ENCODE data around the gene CCL20.

Gene CCL20

DNA sequence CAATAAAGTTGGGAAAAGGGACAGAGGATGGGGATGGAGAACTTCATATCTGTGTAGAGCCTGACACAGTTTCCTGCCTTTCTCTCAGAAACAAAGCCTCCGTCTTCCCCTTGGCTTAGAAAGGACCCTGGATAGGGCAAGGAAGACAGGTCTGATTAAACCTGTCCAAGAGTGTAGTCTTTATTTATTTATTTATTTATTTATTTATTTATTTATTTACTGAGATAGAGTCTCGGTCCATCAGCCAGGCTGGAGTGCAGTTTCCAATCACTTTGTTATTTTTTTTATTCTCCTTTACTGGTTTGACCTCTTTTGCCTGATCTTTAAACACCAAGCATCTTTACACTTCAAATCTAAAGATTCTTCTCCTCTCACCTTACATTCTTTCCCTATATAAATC, 10.3 kb downstream of the CCL20 start:
- H3K4me3 ChIP-seq (ENCODE audit: low read depth, low read length), result no peak overlapping the region
- TF ChIP-seq CTCF (IDR thresholded peaks at IDR 0.05; ENCODE audit: low read depth, low read length), result no peak

DNA sequence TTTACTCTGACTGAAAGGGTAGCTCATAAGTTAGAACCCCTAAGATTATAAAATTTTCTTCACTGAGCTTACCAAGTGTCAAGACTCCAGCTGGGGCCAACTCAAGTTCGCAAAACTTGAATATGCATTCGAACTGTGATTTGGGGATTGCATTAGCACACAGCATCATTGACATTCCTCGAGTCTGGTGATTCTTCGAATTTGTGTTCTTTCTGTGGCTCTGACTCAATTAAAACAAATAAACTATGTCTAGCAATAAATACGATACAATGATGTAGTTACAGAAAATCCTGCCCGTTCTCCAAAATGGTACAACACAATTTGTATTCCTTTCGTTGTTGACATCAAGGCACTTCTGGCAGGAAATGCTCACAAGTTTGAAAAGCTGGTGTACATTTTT, 11.1 kb downstream of the CCL20 start:
- no peak for TF ChIP-seq CTCF (IDR thresholded peaks at IDR 0.05; ENCODE audit: low read depth, low read length)
- no peak overlapping the region for H3K4me3 ChIP-seq (ENCODE audit: low read depth, low read length)

DNA sequence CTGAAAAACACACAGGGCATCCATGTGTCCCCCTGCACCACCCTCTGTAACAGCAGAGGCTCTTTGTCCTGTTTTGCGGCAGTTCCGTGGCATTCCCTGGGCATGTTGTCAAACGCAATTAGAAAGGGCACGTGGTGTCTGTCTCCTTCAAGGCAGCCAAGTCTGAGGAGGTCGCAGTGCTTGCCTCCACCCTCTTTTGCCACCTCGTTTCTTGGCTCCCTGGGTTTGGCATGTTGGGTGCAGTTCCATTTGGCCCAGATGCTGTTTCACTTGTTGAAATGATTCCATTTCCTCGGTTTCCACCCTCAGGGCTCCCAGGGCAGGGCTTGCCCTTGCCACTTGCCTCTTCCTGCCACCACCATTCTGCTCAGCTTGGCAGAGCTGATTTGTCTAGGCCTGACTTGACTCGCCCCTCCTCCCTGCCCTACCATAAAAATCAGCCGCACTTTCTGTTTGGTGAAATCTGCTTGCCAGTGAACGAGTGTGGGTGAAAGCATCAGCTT, 12.4 kb downstream of the CCL20 start:
- no peak overlapping the region for H3K4me3 ChIP-seq (ENCODE audit: low read depth, low read length)
- no peak for TF ChIP-seq CTCF (IDR thresholded peaks at IDR 0.05; ENCODE audit: low read depth, low read length)

DNA sequence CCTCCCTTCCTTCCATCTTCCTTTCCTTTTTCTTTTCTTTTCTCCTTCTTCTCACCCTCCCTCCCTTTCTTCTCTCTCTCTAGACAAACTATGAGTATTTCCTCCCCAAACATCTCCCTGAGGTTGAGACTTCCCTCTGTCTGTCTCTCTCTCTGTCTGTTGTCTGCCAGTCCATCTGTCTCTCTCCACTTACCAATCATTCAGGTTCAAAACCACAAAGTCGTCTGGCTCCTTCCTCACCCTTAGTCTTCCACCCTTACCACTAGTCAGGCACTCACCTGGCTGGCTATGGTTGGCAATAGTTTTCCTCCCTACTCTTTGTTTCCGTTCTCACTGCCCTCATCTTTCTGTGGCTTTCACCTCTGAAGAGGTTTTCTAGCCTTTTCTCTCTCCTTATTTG, 12.9 kb downstream of the CCL20 start:
- H3K4me3 ChIP-seq (ENCODE audit: low read depth, low read length), result no peak overlapping the region
- TF ChIP-seq CTCF (IDR thresholded peaks at IDR 0.05; ENCODE audit: low read depth, low read length), result no peak

- TF ChIP-seq CTCF (IDR thresholded peaks at IDR 0.05; ENCODE audit: low read depth, low read length), result no peak
These were observed 13.5 kb downstream of the CCL20 start for GRCh38 chr2:227827143-227827542.

DNA sequence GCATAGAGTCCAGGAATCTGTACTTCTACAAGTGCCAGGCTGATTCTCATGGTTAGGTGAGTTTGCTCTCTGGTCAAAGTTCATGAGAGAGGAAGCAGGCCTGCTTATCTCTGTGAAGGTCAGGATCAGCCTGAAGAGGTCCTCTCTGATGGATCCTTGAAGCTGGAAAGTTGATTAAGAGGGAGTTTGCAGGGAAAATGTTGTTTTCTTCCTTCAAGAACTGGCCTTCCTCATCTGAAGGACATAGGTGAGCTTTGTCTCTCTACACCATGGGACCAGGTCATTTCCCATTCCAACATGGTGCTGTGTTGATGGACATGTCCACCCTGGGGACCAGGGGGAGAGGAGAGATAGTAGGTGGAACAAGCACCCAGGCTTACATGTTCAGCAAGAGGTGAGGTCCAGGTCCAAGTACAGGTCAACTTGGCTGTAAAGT, 14.9 kb downstream of the CCL20 start:
- no peak for TF ChIP-seq CTCF (IDR thresholded peaks at IDR 0.05; ENCODE audit: low read depth, low read length)
- no peak overlapping the region for H3K4me3 ChIP-seq (ENCODE audit: low read depth, low read length)

More at GRCh38 chr2:227827143-227827542, 13.5 kb downstream of the CCL20 start:
- H3K4me3 ChIP-seq (ENCODE audit: low read depth, low read length), result no peak overlapping the region

DNA sequence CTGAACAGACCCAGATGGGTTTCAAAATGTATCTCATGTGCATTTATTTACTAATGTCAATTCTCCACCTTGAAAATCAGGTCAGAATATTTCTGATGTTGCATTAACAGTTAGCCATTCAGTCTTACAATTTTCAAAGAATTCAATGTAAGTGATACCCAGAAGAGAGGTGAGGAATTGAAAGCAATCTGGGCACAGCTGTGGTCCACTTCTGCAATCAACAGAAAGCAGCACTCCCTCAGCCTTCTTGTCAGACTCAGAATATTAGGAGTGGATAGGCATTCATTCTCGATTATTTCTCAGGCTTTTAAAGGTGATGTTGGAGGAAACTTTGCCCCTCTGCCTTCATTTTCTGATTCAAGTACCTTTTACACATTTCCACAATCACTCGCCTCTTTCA, 15.7 kb downstream of the CCL20 start:
- H3K4me3 ChIP-seq (ENCODE audit: low read depth, low read length), result no peak overlapping the region
- TF ChIP-seq CTCF (IDR thresholded peaks at IDR 0.05; ENCODE audit: low read depth, low read length), result no peak
